Measurements from ENCODE around the gene ABCD3. TPM values are rescaled to one million over a fixed set of nuclear protein-coding genes. Genes with fewer than 3 reads are reported as not detected.

ABCD3 gene
- total and polyA plus RNA-seq, 2 of the 13 experiments (the other 11 are each of a cell fraction or from before 2014, with no cell fraction given): 27.5 to 166 TPM

GRCh38 chr1:94383966-94384408 lies 34.2 kb upstream of the ABCD3 start (continued):
- TF ChIP-seq PRDM10 (CRISPR knock-in tag; IDR thresholded peaks at IDR 0.05; ENCODE audit: low read depth) (peak; percentile 76; the same call in 1 of the 2 replicates), KAT7 (CRISPR knock-in tag; IDR thresholded peaks at IDR 0.05; ENCODE audit: borderline replicate concordance) (peak; percentile 66; the same call in 1 of the 2 replicates), ARID4A (CRISPR knock-in tag; IDR thresholded peaks at IDR 0.05; ENCODE audit: borderline replicate concordance) (peak; percentile 45; the same call in 1 of the 2 replicates), ZNF224 (CRISPR knock-in tag; IDR thresholded peaks at IDR 0.05) (no peak), HOMEZ (CRISPR knock-in tag; IDR thresholded peaks at IDR 0.05; ENCODE audit: low read depth) (peak; percentile 88), ETV5 (CRISPR knock-in tag; IDR thresholded peaks at IDR 0.05; ENCODE audit: borderline replicate concordance) (peak; percentile 70; the same call in 1 of the 2 replicates), ZFP36 (IDR thresholded peaks at IDR 0.05; ENCODE audit: borderline replicate concordance, low read depth, low read length, partially characterized antibody) (no peak), JARID2 (CRISPR knock-in tag; IDR thresholded peaks at IDR 0.05; ENCODE audit: insufficient replicate concordance) (no peak), NBN (conservative IDR thresholded peaks at IDR 0.05) (no peak), REPIN1 (CRISPR knock-in tag; IDR thresholded peaks at IDR 0.05; ENCODE audit: borderline replicate concordance, low read depth) (peak; percentile 65; the same call in 1 of the 2 replicates), ZNF569 (CRISPR knock-in tag; IDR thresholded peaks at IDR 0.05; ENCODE audit: borderline replicate concordance) (no peak), SALL2 (CRISPR knock-in tag; IDR thresholded peaks at IDR 0.05) (no peak), ZNF670 (CRISPR knock-in tag; IDR thresholded peaks at IDR 0.05; ENCODE audit: borderline replicate concordance) (peak; percentile 70; the same call in 1 of the 2 replicates), SNRNP70 (IDR thresholded peaks at IDR 0.05; ENCODE audit: low read depth, low read length) (no peak), AHR (CRISPR knock-in tag; IDR thresholded peaks at IDR 0.05) (no peak), REST (IDR thresholded peaks at IDR 0.05; ENCODE audit: borderline replicate concordance in 1 of 2, low read depth in 1 of 2, low read length in 2 of 2) (peak in 1 of 2 experiments; percentile 38; a peak in 1 of 4 replicates)

All from HepG2 (cell line).